IMR-90 (cell line): ENCODE measurements around the gene CELA2A.

Experiments
- CTCF ChIP-seq: conservative IDR thresholded peaks from 2 replicates; pipeline ENCODE4 v1.5.1; 2012; ENCODE audit warnings: mild to moderate bottlenecking, low read depth, low read length, improper control_type of control experiment
- FOS ChIP-seq: fragments of 150-350 bp; IDR thresholded peaks from 2 replicates; pipeline ENCODE4 v1.6.1; 2016; ENCODE audit warnings: low read depth, low read length
- MXI1 ChIP-seq: IDR thresholded peaks from 2 replicates; pipeline ENCODE4 v1.6.1; 2012; ENCODE audit warnings: low read depth, mild to moderate bottlenecking, low read length, moderate library complexity, borderline replicate concordance
- POLR2A ChIP-seq: IDR thresholded peaks from 2 replicates; pipeline ENCODE4 v1.6.1; 2012; ENCODE audit warnings: mild to moderate bottlenecking, low read depth, low read length
- RAD21 ChIP-seq: IDR thresholded peaks from 2 replicates; pipeline ENCODE4 v1.6.1; 2012; ENCODE audit warnings: low read length, improper control_type of control experiment
- RCOR1 ChIP-seq: IDR thresholded peaks from 2 replicates; pipeline ENCODE4 v1.6.1; 2012; ENCODE audit warnings: mild to moderate bottlenecking, low read length, improper control_type of control experiment; ENCODE audit not compliant: insufficient replicate concordance

- TF ChIP-seq CTCF = no peak
- no peak for TF ChIP-seq RCOR1
- no peak for TF ChIP-seq FOS
- no peak for TF ChIP-seq MXI1
- no peak for TF ChIP-seq POLR2A
- TF ChIP-seq RAD21 = no peak
These were observed 12.8 kb downstream of the CELA2A start for GRCh38 chr1:15469361-15469760.
